ENCODE data around the gene FNDC8. TPM values are rescaled to one million over a fixed set of nuclear protein-coding genes. Genes with fewer than 3 reads are reported as not detected.

The FNDC8 gene
- total RNA-seq, 2 experiments from 2014 or later, result not detected

DNA sequence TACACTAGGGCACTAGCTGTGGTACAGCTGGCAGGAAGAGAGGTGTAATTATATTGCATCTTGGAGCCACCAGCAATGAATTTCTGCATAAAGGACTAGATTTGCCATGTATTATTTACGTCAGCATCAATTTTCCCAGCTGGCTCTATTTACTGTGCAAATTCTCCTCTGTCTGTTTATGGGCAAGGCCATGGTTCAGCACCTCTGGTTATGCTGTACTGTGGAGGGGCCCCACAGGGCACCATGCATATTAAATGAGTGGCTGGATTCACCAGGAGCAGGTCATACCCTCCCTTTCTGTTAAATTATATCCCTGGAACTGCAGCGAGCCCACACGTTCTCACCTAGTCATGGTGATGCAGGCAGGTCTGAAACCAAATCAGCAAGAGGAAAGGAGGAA is 21.5 kb upstream of the FNDC8 start:
- Histone ChIP-seq H3K36me3 (ENCODE audit: insufficient read depth, low read length) (peaks cover 67% of the 10 kb centered on the region), H3K9me3 (ENCODE audit: low read length) (no peaks in the 10 kb centered on the region), H3K4me2 (ENCODE audit: low read length) (no peak overlapping the region), H3K4me1 (ENCODE audit: insufficient read depth, low read length, poor library complexity, severe bottlenecking) (no peaks in the 10 kb centered on the region), H3K27ac (ENCODE audit: low read depth, low read length, poor library complexity, severe bottlenecking) (no peak overlapping the region), H4K20me1 (ENCODE audit: insufficient read depth, low read length) (no peaks in the 10 kb centered on the region), H3K79me2 (ENCODE audit: insufficient read depth, low read depth, low read length) (no peaks in the 10 kb centered on the region), H3K4me3 (ENCODE audit: low read depth, low read length, poor library complexity, severe bottlenecking) (no peak overlapping the region), H2AFZ (ENCODE audit: low read length) (no peak overlapping the region), H3K9me2 (ENCODE audit: insufficient read depth, low read length) (no peaks in the 10 kb centered on the region)
- TF ChIP-seq, protein P1, sequence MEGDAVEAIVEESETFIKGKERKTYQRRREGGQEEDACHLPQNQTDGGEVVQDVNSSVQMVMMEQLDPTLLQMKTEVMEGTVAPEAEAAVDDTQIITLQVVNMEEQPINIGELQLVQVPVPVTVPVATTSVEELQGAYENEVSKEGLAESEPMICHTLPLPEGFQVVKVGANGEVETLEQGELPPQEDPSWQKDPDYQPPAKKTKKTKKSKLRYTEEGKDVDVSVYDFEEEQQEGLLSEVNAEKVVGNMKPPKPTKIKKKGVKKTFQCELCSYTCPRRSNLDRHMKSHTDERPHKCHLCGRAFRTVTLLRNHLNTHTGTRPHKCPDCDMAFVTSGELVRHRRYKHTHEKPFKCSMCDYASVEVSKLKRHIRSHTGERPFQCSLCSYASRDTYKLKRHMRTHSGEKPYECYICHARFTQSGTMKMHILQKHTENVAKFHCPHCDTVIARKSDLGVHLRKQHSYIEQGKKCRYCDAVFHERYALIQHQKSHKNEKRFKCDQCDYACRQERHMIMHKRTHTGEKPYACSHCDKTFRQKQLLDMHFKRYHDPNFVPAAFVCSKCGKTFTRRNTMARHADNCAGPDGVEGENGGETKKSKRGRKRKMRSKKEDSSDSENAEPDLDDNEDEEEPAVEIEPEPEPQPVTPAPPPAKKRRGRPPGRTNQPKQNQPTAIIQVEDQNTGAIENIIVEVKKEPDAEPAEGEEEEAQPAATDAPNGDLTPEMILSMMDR (conservative IDR thresholded peaks at IDR 0.05; ENCODE audit: low read length), result no peak
- no peak for TF ChIP-seq EZH2phosphoT487 (IDR thresholded peaks at IDR 0.05; ENCODE audit: borderline replicate concordance, low read depth, low read length)
- intact Hi-C loops (cut with micrococcal nuclease; ENCODE audit: unreplicated experiment), result no loop called here
- BruUV-seq (replicated peaks), result no TSS peak
- POLR2A ChIA-PET, result interaction anchor here (0.6 kb wide), 1 partner anchor 409 kb away, joined by 4 read pairs; no protein-coding TSS in a partner anchor
- DNase-seq (ENCODE audit: low spot score), result no peak
- CTCF ChIA-PET (ENCODE audit: unreplicated experiment), result no interaction called here

DNA sequence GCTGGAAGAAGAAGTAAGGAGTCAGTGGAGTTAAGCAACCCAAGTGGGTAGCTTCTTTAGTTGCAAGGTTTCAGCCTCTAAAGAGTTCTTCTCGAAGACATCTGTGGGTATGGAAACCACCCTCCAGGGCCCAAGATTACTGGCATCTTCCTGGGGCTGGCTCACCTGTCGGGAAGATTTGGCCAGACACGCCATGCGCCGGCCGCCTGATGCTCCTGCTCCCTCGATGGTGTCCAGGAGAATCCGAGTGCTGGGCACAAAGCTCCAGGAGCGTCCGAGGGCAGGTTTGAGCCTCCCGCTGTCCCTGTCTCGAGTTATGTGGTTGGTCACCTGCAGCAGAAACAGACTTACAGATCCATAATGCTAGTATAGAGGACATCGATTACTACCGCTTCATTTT is 20.4 kb upstream of the FNDC8 start:
- Histone ChIP-seq H3K9me2 (ENCODE audit: insufficient read depth, low read length) (no peaks in the 10 kb centered on the region), H3K4me3 (ENCODE audit: low read depth, low read length, poor library complexity, severe bottlenecking) (no peak overlapping the region), H2AFZ (ENCODE audit: low read length) (no peak overlapping the region), H3K27ac (ENCODE audit: low read depth, low read length, poor library complexity, severe bottlenecking) (no peak overlapping the region), H3K4me2 (ENCODE audit: low read length) (no peak overlapping the region), H3K4me1 (ENCODE audit: insufficient read depth, low read length, poor library complexity, severe bottlenecking) (no peaks in the 10 kb centered on the region), H4K20me1 (ENCODE audit: insufficient read depth, low read length) (no peaks in the 10 kb centered on the region), H3K79me2 (ENCODE audit: insufficient read depth, low read depth, low read length) (no peaks in the 10 kb centered on the region), H3K36me3 (ENCODE audit: insufficient read depth, low read length) (peaks cover 78% of the 10 kb centered on the region), H3K9me3 (ENCODE audit: low read length) (no peaks in the 10 kb centered on the region)
- intact Hi-C loops (cut with micrococcal nuclease; ENCODE audit: unreplicated experiment), result no loop called here
- DNase-seq (ENCODE audit: low spot score), result no peak
- ChIA-PET POLR2A (no interaction called here), CTCF (ENCODE audit: unreplicated experiment) (no interaction called here)
- TF ChIP-seq, protein P1 (conservative IDR thresholded peaks at IDR 0.05; ENCODE audit: low read length), result no peak
- TF ChIP-seq EZH2phosphoT487 (IDR thresholded peaks at IDR 0.05; ENCODE audit: borderline replicate concordance, low read depth, low read length), result no peak
- BruUV-seq (replicated peaks), result no TSS peak

DNA sequence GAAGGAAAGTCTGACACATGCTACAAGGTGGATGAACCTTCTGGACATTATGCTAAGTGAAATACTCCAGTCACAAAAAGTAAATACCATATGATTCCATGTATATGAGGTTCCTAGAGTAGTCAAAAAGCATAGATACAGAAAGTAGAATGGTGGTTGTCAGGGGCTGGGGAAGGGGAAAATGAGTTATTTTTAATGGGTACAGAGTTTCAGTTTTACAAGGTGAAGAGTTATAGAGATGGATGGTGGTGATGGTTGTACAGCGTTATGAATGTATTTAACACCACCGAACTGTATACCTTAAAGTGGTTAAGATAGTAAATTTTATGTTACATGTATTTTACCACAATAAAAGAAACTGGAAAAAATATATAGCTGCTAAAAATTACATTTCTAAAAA is 19.7 kb upstream of the FNDC8 start:
- H4K20me1 ChIP-seq (ENCODE audit: insufficient read depth, low read length), result no peaks in the 10 kb centered on the region
- ChIA-PET POLR2A (no interaction called here), CTCF (ENCODE audit: unreplicated experiment) (no interaction called here)
- BruUV-seq (replicated peaks), result no TSS peak
- no peak for DNase-seq (ENCODE audit: low spot score)
- no peak overlapping the region for H3K27ac ChIP-seq (ENCODE audit: low read depth, low read length, poor library complexity, severe bottlenecking)
- H2AFZ ChIP-seq (ENCODE audit: low read length), result no peak overlapping the region
- no peaks in the 10 kb centered on the region for H3K9me3 ChIP-seq (ENCODE audit: low read length)
- intact Hi-C loops (cut with micrococcal nuclease; ENCODE audit: unreplicated experiment), result no loop called here
- peaks cover 85% of the 10 kb centered on the region for H3K36me3 ChIP-seq (ENCODE audit: insufficient read depth, low read length)
- H3K9me2 ChIP-seq (ENCODE audit: insufficient read depth, low read length), result no peaks in the 10 kb centered on the region
- no peak overlapping the region for H3K4me2 ChIP-seq (ENCODE audit: low read length)
- no peaks in the 10 kb centered on the region for H3K4me1 ChIP-seq (ENCODE audit: insufficient read depth, low read length, poor library complexity, severe bottlenecking)
- TF ChIP-seq, protein P1 (conservative IDR thresholded peaks at IDR 0.05; ENCODE audit: low read length), result no peak
- no peak for TF ChIP-seq EZH2phosphoT487 (IDR thresholded peaks at IDR 0.05; ENCODE audit: borderline replicate concordance, low read depth, low read length)
- no peaks in the 10 kb centered on the region for H3K79me2 ChIP-seq (ENCODE audit: insufficient read depth, low read depth, low read length)
- H3K4me3 ChIP-seq (ENCODE audit: low read depth, low read length, poor library complexity, severe bottlenecking), result no peak overlapping the region

Data from OCI-LY7 (cell line).